Vagina (tissue), 2 donors: ENCODE results near the gene RNF213. TPM values are rescaled to one million over a fixed set of nuclear protein-coding genes. Genes with fewer than 3 reads are reported as not detected.

Experiments used
- DNase-seq, 2 donors: peaks; one replicate each; pipeline ENCODE4 v3.0.0-alpha.2; 2017; ENCODE audit errors: extremely low spot score in 2 of 2
- H3K27ac ChIP-seq: fragments of 200-600 bp; sonication (generic); one replicate; pipeline ENCODE4 v1.5.1; 2019
- H3K27me3 ChIP-seq: fragments of 200-600 bp; sonication (generic); one replicate; pipeline ENCODE4 v1.5.1; 2019
- H3K36me3 ChIP-seq, 2 donors: fragments of 200-600 bp; sonication (generic); one replicate each; pipeline ENCODE4 v1.5.1; 2017 to 2019
- H3K4me1 ChIP-seq: fragments of 200-600 bp; sonication (generic); one replicate; pipeline ENCODE4 v1.5.1; 2019
- H3K4me3 ChIP-seq, 2 donors: fragments of 200-600 bp; sonication (generic); 1 replicate in 1 of 2; 2 replicates in 1 of 2; pipeline ENCODE4 v1.5.1; 2016 to 2019
- H3K9me3 ChIP-seq: fragments of 200-600 bp; sonication (generic); one replicate; pipeline ENCODE4 v1.5.1; 2019
- CTCF ChIP-seq, 3 experiments: fragments of 450-650 bp in 2 of 3; fragments of 200-600 bp in 1 of 3; sonication (generic) in 1 of 3; IDR thresholded peaks; one replicate each; pipeline ENCODE4 v1.5.1; 2017 to 2019; ENCODE audit warnings: antibody characterized with exemption in 3 of 3, mild to moderate bottlenecking in 2 of 3, moderate library complexity in 2 of 3
- POLR2A ChIP-seq, 2 donors: fragments of 450-650 bp; IDR thresholded peaks; one replicate each; pipeline ENCODE4 v1.6.1; 2017; ENCODE audit warnings: antibody characterized with exemption in 2 of 2, mild to moderate bottlenecking in 2 of 2, moderate library complexity in 2 of 2
- POLR2AphosphoS5 ChIP-seq, 2 donors: sonication (generic); formaldehyde crosslinking; IDR thresholded peaks; one replicate each; pipeline ENCODE4 v1.9.0; 2017; ENCODE audit warnings: antibody characterized with exemption in 2 of 2, mild to moderate bottlenecking in 2 of 2, low read depth in 1 of 2; ENCODE audit not compliant: insufficient read depth in 1 of 2
- intact Hi-C: fragments of 100-400 bp; cut with DNase I; formaldehyde crosslinking; loops from one replicate; pipeline ENCODE4 v1.15.1; 2023
- total RNA-seq: library from RNA; depleted of rRNA; stranded (reverse); fragments of >200 nt; gene quantifications from one replicate; pipeline ENCODE4 v1.2.3, GENCODE V29; 2016

Gene RNF213
- total RNA-seq, 1 donor from 2014 or later: 144 TPM

- intact Hi-C loops: no loop called here
- no peak for DNase-seq
Measured at GRCh38 chr17:80439499-80439898, 178.8 kb downstream of the RNF213 start.

GRCh38 chr17:80441133-80441578 is 180.5 kb downstream of the RNF213 start:
- Histone ChIP-seq H3K9me3 (no peaks in the 10 kb centered on the region), H3K4me1 (no peaks in the 10 kb centered on the region), H3K27ac (no peak overlapping the region), H3K27me3 (no peaks in the 10 kb centered on the region), H3K4me3 (no peak overlapping the region), H3K36me3 (no peaks in the 10 kb centered on the region)
- TF ChIP-seq POLR2A (IDR thresholded peaks at IDR 0.05) (no peak), POLR2AphosphoS5 (IDR thresholded peaks at IDR 0.05; ENCODE audit: insufficient read depth in 1 of 2, low read depth in 1 of 2) (no peak), CTCF (IDR thresholded peaks at IDR 0.05) (no peak)
- no peak for DNase-seq
- intact Hi-C loops: loop anchor here (10.0 kb wide), 1 partner anchor 664 kb away; no protein-coding TSS in a partner anchor

More at GRCh38 chr17:80439499-80439898, 178.8 kb downstream of the RNF213 start:
- Histone ChIP-seq H3K9me3 (no peaks in the 10 kb centered on the region), H3K36me3 (no peaks in the 10 kb centered on the region), H3K27ac (no peak overlapping the region), H3K4me1 (no peaks in the 10 kb centered on the region), H3K27me3 (no peaks in the 10 kb centered on the region), H3K4me3 (no peak overlapping the region)
- no peak for TF ChIP-seq POLR2A (IDR thresholded peaks at IDR 0.05)
- TF ChIP-seq CTCF (IDR thresholded peaks at IDR 0.05): no peak
- no peak for TF ChIP-seq POLR2AphosphoS5 (IDR thresholded peaks at IDR 0.05; ENCODE audit: insufficient read depth in 1 of 2, low read depth in 1 of 2)

GRCh38 chr17:80441598-80442322 is 181.1 kb downstream of the RNF213 start:
- no peaks in the 10 kb centered on the region for H3K4me1 ChIP-seq
- H3K4me3 ChIP-seq: no peak overlapping the region
- H3K9me3 ChIP-seq: no peaks in the 10 kb centered on the region
- no peak overlapping the region for H3K27ac ChIP-seq
- no peak for DNase-seq
- H3K27me3 ChIP-seq: no peaks in the 10 kb centered on the region
- TF ChIP-seq POLR2AphosphoS5 (IDR thresholded peaks at IDR 0.05; ENCODE audit: insufficient read depth in 1 of 2, low read depth in 1 of 2): no peak
- H3K36me3 ChIP-seq: no peaks in the 10 kb centered on the region
- intact Hi-C loops: loop anchor here (10.0 kb wide), 1 partner anchor 663 kb away; no protein-coding TSS in a partner anchor

GRCh38 chr17:80442323-80442659 is 181.6 kb downstream of the RNF213 start:
- Histone ChIP-seq H3K4me1 (no peaks in the 10 kb centered on the region), H3K36me3 (no peaks in the 10 kb centered on the region), H3K27ac (no peak overlapping the region), H3K4me3 (no peak overlapping the region), H3K27me3 (no peaks in the 10 kb centered on the region), H3K9me3 (no peaks in the 10 kb centered on the region)
- TF ChIP-seq CTCF (IDR thresholded peaks at IDR 0.05) (no peak), POLR2A (IDR thresholded peaks at IDR 0.05) (no peak), POLR2AphosphoS5 (IDR thresholded peaks at IDR 0.05; ENCODE audit: insufficient read depth in 1 of 2, low read depth in 1 of 2) (no peak)
- DNase-seq: no peak
- intact Hi-C loops: loop anchor here (10.0 kb wide), 1 partner anchor 663 kb away; no protein-coding TSS in a partner anchor

GRCh38 chr17:80442764-80443163 is 182.1 kb downstream of the RNF213 start:
- no peak for DNase-seq
- no peak overlapping the region for H3K4me3 ChIP-seq
- no peaks in the 10 kb centered on the region for H3K9me3 ChIP-seq
- no peak overlapping the region for H3K27ac ChIP-seq
- intact Hi-C loops: loop anchor here (10.0 kb wide), 1 partner anchor 662 kb away; no protein-coding TSS in a partner anchor
- TF ChIP-seq CTCF (IDR thresholded peaks at IDR 0.05) (no peak), POLR2AphosphoS5 (IDR thresholded peaks at IDR 0.05; ENCODE audit: insufficient read depth in 1 of 2, low read depth in 1 of 2) (no peak), POLR2A (IDR thresholded peaks at IDR 0.05) (no peak)
- no peaks in the 10 kb centered on the region for H3K36me3 ChIP-seq
- no peaks in the 10 kb centered on the region for H3K27me3 ChIP-seq
- no peaks in the 10 kb centered on the region for H3K4me1 ChIP-seq
